CD4-positive, alpha-beta T cell treated with Interleukin-15 for 1 hour (primary cell): ENCODE results near the gene PI4KA.
"Not testable (repeated sequence)": the region's sequence is repeated elsewhere in the genome, so short reads cannot be mapped to it uniquely, and the experiment has no call there.

Experiments
- DNase-seq: peaks from one replicate; pipeline ENCODE4 v3.0.0-alpha.2; 2020

Gene PI4KA

GRCh38 chr22:20844055-20845037, 14.3 kb downstream of the PI4KA start:
- DNase-seq = no peak

- DNase-seq = no peak
Observed at GRCh38 chr22:20843501-20843900, 15.1 kb downstream of the PI4KA start.

DNA sequence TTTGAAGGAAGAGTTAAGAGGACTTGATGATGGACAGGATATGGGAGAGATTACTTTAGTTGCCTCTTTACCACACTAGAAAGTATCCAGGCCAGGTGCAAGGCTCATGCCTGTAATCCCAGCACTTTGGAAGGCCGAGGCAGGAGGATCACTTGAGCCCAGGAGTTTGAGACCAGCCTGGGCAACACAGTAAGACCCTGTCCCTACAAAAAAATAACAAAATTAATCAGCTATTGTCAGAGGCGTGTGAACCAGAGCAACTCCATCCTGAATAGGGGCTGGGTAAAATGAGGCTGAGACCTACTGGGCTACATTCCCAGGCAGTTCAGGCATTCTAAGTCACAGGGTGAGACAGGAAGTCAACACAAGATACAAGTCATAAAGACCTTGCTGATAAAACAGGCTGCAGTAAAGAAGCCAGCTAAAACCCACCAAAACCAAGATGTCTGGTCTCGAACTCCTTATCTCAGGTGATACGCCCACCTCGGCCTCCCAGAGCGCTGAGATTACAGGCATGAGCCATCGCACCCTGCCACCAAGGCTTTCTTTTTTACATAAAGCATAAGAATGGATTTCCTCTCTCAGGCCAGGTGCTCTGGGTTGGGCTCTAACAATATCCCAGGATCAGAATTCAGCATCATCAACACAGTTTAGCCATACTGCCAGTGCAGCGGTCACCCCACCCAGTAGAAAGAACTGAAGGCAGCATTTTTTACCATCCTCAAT, 17.8 kb downstream of the PI4KA start:
- no peak for DNase-seq

GRCh38 chr22:20839837-20840645, 18.6 kb downstream of the PI4KA start:
- DNase-seq = no peak

DNA sequence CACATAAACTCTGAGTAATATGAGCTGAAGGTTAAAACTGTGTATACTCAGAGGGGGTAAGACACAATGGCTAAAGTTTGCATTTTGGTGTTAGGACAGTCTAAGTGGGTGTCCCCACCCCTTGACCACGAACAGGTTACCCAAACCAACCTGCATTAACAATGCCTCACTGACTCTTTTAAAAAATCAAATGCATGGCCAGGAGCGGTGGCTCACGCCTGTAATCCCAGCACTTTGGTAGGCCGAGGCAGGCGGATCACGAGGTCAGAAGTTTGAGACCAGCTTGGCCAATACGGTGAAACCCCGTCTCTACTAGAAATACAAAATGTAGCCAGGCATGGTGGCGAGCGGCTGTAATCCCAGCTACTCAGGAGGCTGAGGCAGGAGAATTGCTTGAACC, 19.3 kb downstream of the PI4KA start:
- DNase-seq = not testable (repeated sequence)

GRCh38 chr22:20836987-20837823, 21.4 kb downstream of the PI4KA start:
- no peak for DNase-seq

- no peak for DNase-seq
Observed at GRCh38 chr22:20834725-20835124, 23.9 kb downstream of the PI4KA start.

- DNase-seq = no peak
Observed at GRCh38 chr22:20834206-20834605, 24.4 kb downstream of the PI4KA start.

- no peak for DNase-seq
Observed at GRCh38 chr22:20833225-20833665, 25.4 kb downstream of the PI4KA start.

- DNase-seq = no peak
Observed at GRCh38 chr22:20829491-20830134, 29.0 kb downstream of the PI4KA start.

- not testable (repeated sequence) for DNase-seq
Observed at GRCh38 chr22:20826373-20827152, 32.0 kb downstream of the PI4KA start.

- DNase-seq = no peak
Observed at GRCh38 chr22:20825624-20826023, 33.0 kb downstream of the PI4KA start.

- DNase-seq = not testable (repeated sequence)
Observed at GRCh38 chr22:20825216-20825615, 33.4 kb downstream of the PI4KA start.

DNA sequence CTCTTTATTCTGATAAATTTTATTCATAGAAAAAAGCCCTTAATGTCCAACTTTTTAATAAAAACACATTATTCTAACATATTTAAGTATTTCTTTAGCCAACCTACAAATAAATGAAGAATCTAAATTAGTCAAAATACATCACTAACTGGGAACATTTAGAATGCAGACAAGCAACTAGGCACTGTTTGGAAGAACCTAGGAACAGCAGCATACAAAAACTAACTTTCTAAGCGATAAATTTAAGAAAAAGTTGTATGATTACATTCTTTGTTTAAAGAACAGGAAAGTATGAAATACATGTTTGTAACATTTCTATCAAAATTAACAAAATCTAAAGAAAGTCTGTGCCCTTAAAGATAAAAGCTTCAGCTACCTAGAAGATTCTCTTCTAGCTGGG, 35.3 kb downstream of the PI4KA start:
- DNase-seq = no peak

DNA sequence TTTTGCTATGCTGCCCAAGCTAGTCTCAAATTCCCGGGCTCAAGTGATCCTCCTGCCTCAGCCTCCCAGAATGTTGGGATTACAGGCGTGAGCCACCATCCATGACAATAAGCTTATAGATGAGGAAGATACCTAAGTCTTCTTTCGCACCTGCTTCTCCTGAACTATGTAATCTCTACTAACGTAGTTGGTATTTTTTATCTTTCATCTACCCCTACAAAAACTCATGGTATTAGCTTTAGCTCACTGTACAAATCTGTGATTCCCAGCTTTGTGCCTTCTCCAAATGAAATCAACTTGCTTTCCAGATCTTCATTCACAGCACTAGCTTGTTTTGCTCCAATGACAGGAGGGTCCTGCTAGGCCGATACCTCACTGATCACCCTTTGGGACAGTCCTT, 36.4 kb downstream of the PI4KA start:
- no peak for DNase-seq

DNA sequence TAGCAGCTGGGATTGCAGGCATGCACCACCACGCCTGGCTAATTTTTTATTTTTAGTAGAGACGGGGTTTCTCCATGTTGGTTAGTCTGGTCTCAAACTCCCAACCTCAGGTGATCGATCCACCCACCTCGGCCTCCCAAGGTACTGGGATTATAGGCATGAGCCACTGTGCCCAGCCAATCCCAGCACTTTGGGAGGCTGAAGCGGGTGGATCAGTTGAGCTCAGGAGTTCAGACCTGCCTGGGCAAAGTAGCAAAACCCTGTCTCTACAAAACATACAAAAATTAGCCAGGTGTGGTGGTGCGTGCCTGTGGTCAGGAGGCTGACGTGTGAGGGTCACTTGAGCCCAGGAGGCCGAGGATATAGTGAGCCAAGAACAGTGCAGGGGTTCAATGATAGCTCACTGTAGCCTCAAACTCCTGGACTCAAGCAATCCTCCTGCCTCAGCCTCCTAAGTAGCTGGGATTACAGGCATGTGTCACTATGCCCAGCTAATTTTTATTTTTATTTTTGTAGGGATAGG, 36.8 kb downstream of the PI4KA start:
- not testable (repeated sequence) for DNase-seq

- no peak for DNase-seq
Observed at GRCh38 chr22:20819471-20819870, 39.1 kb downstream of the PI4KA start.

DNA sequence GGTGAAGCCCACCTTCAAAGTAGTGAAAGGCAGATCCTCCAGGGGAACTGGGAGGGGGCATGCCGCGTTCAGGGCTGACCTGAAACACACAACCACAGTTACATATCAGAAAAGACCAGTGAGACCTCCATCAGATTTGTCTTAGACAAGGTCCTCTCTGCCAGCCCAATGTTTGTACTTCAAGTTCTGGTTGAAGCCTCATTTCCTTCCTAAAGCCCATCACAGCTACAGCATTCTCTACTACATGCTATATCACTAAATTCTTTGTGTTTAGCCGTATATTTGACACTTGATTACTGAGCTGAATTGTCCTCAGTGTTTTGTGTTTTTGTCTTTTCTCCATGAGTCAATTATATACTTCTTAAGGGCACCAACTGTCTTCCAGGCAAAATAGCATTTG, 40.1 kb downstream of the PI4KA start:
- no peak for DNase-seq

GRCh38 chr22:20816559-20816958, 42.1 kb downstream of the PI4KA start:
- DNase-seq = no peak

- DNase-seq = no peak
Observed at GRCh38 chr22:20815477-20816050, 43.0 kb downstream of the PI4KA start.
